H1 (cell line): Measurements from ENCODE around the gene MINAR1. TPM values are rescaled to one million over a fixed set of nuclear protein-coding genes. Genes with fewer than 3 reads are reported as not detected.

ENCODE experiments used
- CREB1 ChIP-seq: IDR thresholded peaks from 2 replicates; pipeline ENCODE4 v1.6.1; 2012; ENCODE audit warnings: inconsistent platforms
- NANOG ChIP-seq: IDR thresholded peaks from 2 replicates; pipeline ENCODE4 v1.6.1; 2011; ENCODE audit warnings: low read length, low read depth, mild to moderate bottlenecking, inconsistent platforms; ENCODE audit not compliant: insufficient read depth, poor library complexity, severe bottlenecking
- PHF8 ChIP-seq: fragments of 200-600 bp; sonication (generic); conservative IDR thresholded peaks from 2 replicates; pipeline ENCODE4 v1.7.1; 2012; ENCODE audit warnings: low read depth, mild to moderate bottlenecking, inconsistent platforms, low read length, moderate library complexity
- POLR2A ChIP-seq, 2 experiments: IDR thresholded peaks; 1 replicate in 1 of 2; 2 replicates in 1 of 2; pipeline ENCODE4 v1.6.1; 2011; ENCODE audit warnings: low read depth in 2 of 2, low read length in 2 of 2, mild to moderate bottlenecking in 2 of 2; ENCODE audit errors: control extremely low read depth in 1 of 2
- RAD21 ChIP-seq, 2 experiments: IDR thresholded peaks in 1 of 2; conservative IDR thresholded peaks in 1 of 2; 2 replicates each; pipeline ENCODE4 v1.6.1; 2011; ENCODE audit warnings: low read depth in 2 of 2, low read length in 2 of 2, improper control_type of control experiment in 1 of 2, inconsistent platforms in 1 of 2, mild to moderate bottlenecking in 1 of 2, moderate library complexity in 1 of 2
- polyA plus RNA-seq, 7 experiments: library from polyadenylated mRNA; depleted of rRNA in 3 of 7; stranded (reverse) in 5 of 7; unstranded in 2 of 7; fragments of >200 nt in 5 of 7; fragments of 200-250 nt in 2 of 7; gene quantifications; 1 replicate in 5 of 7; 2 replicates in 1 of 7; 4 replicates in 1 of 7; pipeline versions ENCODE4 v1.2.1 to v1.2.3, GENCODE V29; 2011 to 2013; ENCODE audit warnings: missing spikeins in 2 of 7, mixed read lengths in 2 of 7
- total RNA-seq: library from RNA; stranded (reverse); fragmentation: NEBNext Ultra II Directional; extraction: Animal tissue kit (Norgen Biotek cat#: 25700); gene quantifications from 2 replicates; pipeline ENCODE4 v1.2.1, GENCODE V29; 2021
- TF ChIP-seq, protein P1 (sequence below): fragments of 300-600 bp; sonication (generic); IDR thresholded peaks from 2 replicates; pipeline ENCODE4 v1.7.1; 2012; ENCODE audit warnings: low read length, moderate library complexity, mild to moderate bottlenecking, inconsistent platforms; ENCODE audit not compliant: insufficient replicate concordance

MINAR1 gene
- total and polyA plus RNA-seq, 2 of the 8 experiments (the other 6 are each of a cell fraction or from before 2014, with no cell fraction given), result 0.17 to 0.67 TPM

DNA sequence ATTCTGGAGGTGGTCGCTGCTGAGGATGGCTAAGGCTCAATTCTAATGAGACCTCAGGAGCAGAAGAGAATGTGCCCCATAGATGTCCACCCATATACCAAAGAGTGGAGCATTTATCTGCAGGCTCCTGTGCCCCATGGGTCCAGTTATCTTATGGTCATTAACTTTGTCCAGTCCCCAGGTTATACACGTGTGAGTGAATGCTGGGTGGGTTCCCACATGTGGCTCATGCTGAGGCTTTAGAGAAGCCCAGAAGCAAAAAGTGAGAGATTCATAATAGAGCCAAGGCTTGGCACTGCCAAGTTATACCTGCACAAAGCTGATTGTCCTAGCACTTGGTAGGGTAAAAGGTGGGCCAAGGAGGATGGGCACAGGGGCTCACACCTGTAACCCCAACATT is 30.0 kb upstream of the MINAR1 start (continued):
- TF ChIP-seq, protein P1, sequence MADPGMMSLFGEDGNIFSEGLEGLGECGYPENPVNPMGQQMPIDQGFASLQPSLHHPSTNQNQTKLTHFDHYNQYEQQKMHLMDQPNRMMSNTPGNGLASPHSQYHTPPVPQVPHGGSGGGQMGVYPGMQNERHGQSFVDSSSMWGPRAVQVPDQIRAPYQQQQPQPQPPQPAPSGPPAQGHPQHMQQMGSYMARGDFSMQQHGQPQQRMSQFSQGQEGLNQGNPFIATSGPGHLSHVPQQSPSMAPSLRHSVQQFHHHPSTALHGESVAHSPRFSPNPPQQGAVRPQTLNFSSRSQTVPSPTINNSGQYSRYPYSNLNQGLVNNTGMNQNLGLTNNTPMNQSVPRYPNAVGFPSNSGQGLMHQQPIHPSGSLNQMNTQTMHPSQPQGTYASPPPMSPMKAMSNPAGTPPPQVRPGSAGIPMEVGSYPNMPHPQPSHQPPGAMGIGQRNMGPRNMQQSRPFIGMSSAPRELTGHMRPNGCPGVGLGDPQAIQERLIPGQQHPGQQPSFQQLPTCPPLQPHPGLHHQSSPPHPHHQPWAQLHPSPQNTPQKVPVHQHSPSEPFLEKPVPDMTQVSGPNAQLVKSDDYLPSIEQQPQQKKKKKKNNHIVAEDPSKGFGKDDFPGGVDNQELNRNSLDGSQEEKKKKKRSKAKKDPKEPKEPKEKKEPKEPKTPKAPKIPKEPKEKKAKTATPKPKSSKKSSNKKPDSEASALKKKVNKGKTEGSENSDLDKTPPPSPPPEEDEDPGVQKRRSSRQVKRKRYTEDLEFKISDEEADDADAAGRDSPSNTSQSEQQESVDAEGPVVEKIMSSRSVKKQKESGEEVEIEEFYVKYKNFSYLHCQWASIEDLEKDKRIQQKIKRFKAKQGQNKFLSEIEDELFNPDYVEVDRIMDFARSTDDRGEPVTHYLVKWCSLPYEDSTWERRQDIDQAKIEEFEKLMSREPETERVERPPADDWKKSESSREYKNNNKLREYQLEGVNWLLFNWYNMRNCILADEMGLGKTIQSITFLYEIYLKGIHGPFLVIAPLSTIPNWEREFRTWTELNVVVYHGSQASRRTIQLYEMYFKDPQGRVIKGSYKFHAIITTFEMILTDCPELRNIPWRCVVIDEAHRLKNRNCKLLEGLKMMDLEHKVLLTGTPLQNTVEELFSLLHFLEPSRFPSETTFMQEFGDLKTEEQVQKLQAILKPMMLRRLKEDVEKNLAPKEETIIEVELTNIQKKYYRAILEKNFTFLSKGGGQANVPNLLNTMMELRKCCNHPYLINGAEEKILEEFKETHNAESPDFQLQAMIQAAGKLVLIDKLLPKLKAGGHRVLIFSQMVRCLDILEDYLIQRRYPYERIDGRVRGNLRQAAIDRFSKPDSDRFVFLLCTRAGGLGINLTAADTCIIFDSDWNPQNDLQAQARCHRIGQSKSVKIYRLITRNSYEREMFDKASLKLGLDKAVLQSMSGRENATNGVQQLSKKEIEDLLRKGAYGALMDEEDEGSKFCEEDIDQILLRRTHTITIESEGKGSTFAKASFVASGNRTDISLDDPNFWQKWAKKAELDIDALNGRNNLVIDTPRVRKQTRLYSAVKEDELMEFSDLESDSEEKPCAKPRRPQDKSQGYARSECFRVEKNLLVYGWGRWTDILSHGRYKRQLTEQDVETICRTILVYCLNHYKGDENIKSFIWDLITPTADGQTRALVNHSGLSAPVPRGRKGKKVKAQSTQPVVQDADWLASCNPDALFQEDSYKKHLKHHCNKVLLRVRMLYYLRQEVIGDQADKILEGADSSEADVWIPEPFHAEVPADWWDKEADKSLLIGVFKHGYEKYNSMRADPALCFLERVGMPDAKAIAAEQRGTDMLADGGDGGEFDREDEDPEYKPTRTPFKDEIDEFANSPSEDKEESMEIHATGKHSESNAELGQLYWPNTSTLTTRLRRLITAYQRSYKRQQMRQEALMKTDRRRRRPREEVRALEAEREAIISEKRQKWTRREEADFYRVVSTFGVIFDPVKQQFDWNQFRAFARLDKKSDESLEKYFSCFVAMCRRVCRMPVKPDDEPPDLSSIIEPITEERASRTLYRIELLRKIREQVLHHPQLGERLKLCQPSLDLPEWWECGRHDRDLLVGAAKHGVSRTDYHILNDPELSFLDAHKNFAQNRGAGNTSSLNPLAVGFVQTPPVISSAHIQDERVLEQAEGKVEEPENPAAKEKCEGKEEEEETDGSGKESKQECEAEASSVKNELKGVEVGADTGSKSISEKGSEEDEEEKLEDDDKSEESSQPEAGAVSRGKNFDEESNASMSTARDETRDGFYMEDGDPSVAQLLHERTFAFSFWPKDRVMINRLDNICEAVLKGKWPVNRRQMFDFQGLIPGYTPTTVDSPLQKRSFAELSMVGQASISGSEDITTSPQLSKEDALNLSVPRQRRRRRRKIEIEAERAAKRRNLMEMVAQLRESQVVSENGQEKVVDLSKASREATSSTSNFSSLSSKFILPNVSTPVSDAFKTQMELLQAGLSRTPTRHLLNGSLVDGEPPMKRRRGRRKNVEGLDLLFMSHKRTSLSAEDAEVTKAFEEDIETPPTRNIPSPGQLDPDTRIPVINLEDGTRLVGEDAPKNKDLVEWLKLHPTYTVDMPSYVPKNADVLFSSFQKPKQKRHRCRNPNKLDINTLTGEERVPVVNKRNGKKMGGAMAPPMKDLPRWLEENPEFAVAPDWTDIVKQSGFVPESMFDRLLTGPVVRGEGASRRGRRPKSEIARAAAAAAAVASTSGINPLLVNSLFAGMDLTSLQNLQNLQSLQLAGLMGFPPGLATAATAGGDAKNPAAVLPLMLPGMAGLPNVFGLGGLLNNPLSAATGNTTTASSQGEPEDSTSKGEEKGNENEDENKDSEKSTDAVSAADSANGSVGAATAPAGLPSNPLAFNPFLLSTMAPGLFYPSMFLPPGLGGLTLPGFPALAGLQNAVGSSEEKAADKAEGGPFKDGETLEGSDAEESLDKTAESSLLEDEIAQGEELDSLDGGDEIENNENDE, result no peak
- TF ChIP-seq NANOG (no peak), POLR2A (IDR thresholded peaks at IDR 0.05; ENCODE audit: control extremely low read depth in 1 of 2, low read depth in 2 of 2, low read length in 2 of 2) (no peak), RAD21 (IDR thresholded peaks at IDR 0.05 in 1 of 2, conservative IDR thresholded peaks at IDR 0.05 in 1 of 2; ENCODE audit: low read depth in 2 of 2, low read length in 2 of 2) (no peak), PHF8 (no peak), CREB1 (no peak)
- TF ChIP-seq, all 59 proteins: peak for 0
